Adipocyte (in vitro differentiated cells): ENCODE measurements around the gene ESPL1.
A peak's percentile ranks its signal among the peaks of the same experiment; 100 is the strongest.

ENCODE experiments used
- DNase-seq: peaks from one replicate; pipeline ENCODE4 v3.0.0-alpha.2; 2015; ENCODE audit warnings: low read depth
- H3K27me3 ChIP-seq: replicated peaks from 2 replicates; pipeline ENCODE4 v1.7.0; 2013; ENCODE audit warnings: mild to moderate bottlenecking, low read length, moderate library complexity; ENCODE audit not compliant: control insufficient read depth, insufficient read depth
- H3K36me3 ChIP-seq: 2 replicates; pipeline ENCODE4 v1.7.0; 2013; ENCODE audit warnings: low read length, mild to moderate bottlenecking, moderate library complexity; ENCODE audit not compliant: control insufficient read depth, insufficient read depth, severe bottlenecking
- H3K4me1 ChIP-seq: 2 replicates; pipeline ENCODE4 v1.7.0; 2013; ENCODE audit warnings: mild to moderate bottlenecking, low read length, moderate library complexity; ENCODE audit not compliant: control insufficient read depth, insufficient read depth
- H3K4me3 ChIP-seq: 2 replicates; pipeline ENCODE4 v1.7.0; 2013; ENCODE audit warnings: mild to moderate bottlenecking, low read length, moderate library complexity
- H3K9ac ChIP-seq: 2 replicates; pipeline ENCODE4 v1.7.0; 2013; ENCODE audit warnings: mild to moderate bottlenecking, low read length, moderate library complexity
- H3K9me3 ChIP-seq: 2 replicates; pipeline ENCODE4 v1.7.0; 2013; ENCODE audit warnings: mild to moderate bottlenecking, low read length, moderate library complexity; ENCODE audit not compliant: control insufficient read depth

The ESPL1 gene

GRCh38 chr12:53268630-53269562 is 797 bp downstream of the ESPL1 start:
- no peaks in the 10 kb centered on the region for H3K27me3 ChIP-seq
- H3K4me1 ChIP-seq, result peaks cover 7% of the 10 kb centered on the region
- no peaks in the 10 kb centered on the region for H3K36me3 ChIP-seq
- H3K9me3 ChIP-seq, result no peaks in the 10 kb centered on the region
- H3K9ac ChIP-seq, result peak overlapping the region; percentile 74
- H3K4me3 ChIP-seq, result peak overlapping the region; percentile 90
- DNase-seq, result peak; percentile 21

- DNase-seq, result no peak
- no peak overlapping the region for H3K4me3 ChIP-seq
- no peaks in the 10 kb centered on the region for H3K9me3 ChIP-seq
- no peak overlapping the region for H3K9ac ChIP-seq
- H3K36me3 ChIP-seq, result no peaks in the 10 kb centered on the region
- H3K4me1 ChIP-seq, result peaks cover 2% of the 10 kb centered on the region
- H3K27me3 ChIP-seq, result no peaks in the 10 kb centered on the region
Measured at GRCh38 chr12:53274445-53274844, 6.3 kb downstream of the ESPL1 start.

- H3K4me3 ChIP-seq, result no peak overlapping the region
- H3K27me3 ChIP-seq, result no peaks in the 10 kb centered on the region
- no peak overlapping the region for H3K9ac ChIP-seq
- no peaks in the 10 kb centered on the region for H3K36me3 ChIP-seq
- H3K9me3 ChIP-seq, result no peaks in the 10 kb centered on the region
- peaks cover 8% of the 10 kb centered on the region for H3K4me1 ChIP-seq
- DNase-seq, result no peak
Measured at GRCh38 chr12:53276511-53276910, 8.4 kb downstream of the ESPL1 start.

- H3K27me3 ChIP-seq, result no peaks in the 10 kb centered on the region
- no peak overlapping the region for H3K9ac ChIP-seq
- peaks cover 8% of the 10 kb centered on the region for H3K4me1 ChIP-seq
- H3K36me3 ChIP-seq, result no peaks in the 10 kb centered on the region
- no peak overlapping the region for H3K4me3 ChIP-seq
- H3K9me3 ChIP-seq, result no peaks in the 10 kb centered on the region
- DNase-seq, result no peak
Measured at GRCh38 chr12:53277981-53278380, 9.9 kb downstream of the ESPL1 start.

GRCh38 chr12:53279283-53279869 is 11.3 kb downstream of the ESPL1 start:
- Histone ChIP-seq H3K4me1 (peaks cover 8% of the 10 kb centered on the region), H3K36me3 (no peaks in the 10 kb centered on the region), H3K9me3 (no peaks in the 10 kb centered on the region), H3K4me3 (no peak overlapping the region), H3K9ac (no peak overlapping the region), H3K27me3 (no peaks in the 10 kb centered on the region)
- DNase-seq, result peak; percentile 34

GRCh38 chr12:53279888-53280498 is 11.9 kb downstream of the ESPL1 start:
- Histone ChIP-seq H3K36me3 (no peaks in the 10 kb centered on the region), H3K4me3 (no peak overlapping the region), H3K4me1 (peaks cover 8% of the 10 kb centered on the region), H3K9ac (no peak overlapping the region), H3K9me3 (no peaks in the 10 kb centered on the region), H3K27me3 (no peaks in the 10 kb centered on the region)
- DNase-seq, result no peak

GRCh38 chr12:53286448-53286847 is 18.3 kb downstream of the ESPL1 start:
- DNase-seq, result no peak
- no peaks in the 10 kb centered on the region for H3K27me3 ChIP-seq
- H3K4me3 ChIP-seq, result no peak overlapping the region
- no peaks in the 10 kb centered on the region for H3K9me3 ChIP-seq
- H3K9ac ChIP-seq, result no peak overlapping the region
- H3K4me1 ChIP-seq, result peaks cover 33% of the 10 kb centered on the region
- H3K36me3 ChIP-seq, result no peaks in the 10 kb centered on the region

- Histone ChIP-seq H3K27me3 (no peaks in the 10 kb centered on the region), H3K4me1 (peaks cover 33% of the 10 kb centered on the region), H3K36me3 (no peaks in the 10 kb centered on the region), H3K9ac (peak overlapping the region; percentile 19), H3K9me3 (no peaks in the 10 kb centered on the region), H3K4me3 (no peak overlapping the region)
- peak; percentile 77 for DNase-seq
Measured at GRCh38 chr12:53287741-53288216, 19.7 kb downstream of the ESPL1 start.

- Histone ChIP-seq H3K4me1 (peaks cover 33% of the 10 kb centered on the region), H3K27me3 (no peaks in the 10 kb centered on the region), H3K9me3 (no peaks in the 10 kb centered on the region), H3K36me3 (no peaks in the 10 kb centered on the region), H3K9ac (peak overlapping the region; percentile 19), H3K4me3 (no peak overlapping the region)
- no peak for DNase-seq
Measured at GRCh38 chr12:53288322-53288721, 20.2 kb downstream of the ESPL1 start.

GRCh38 chr12:53289891-53290290 is 21.8 kb downstream of the ESPL1 start:
- no peak for DNase-seq
- Histone ChIP-seq H3K9ac (peak overlapping the region; percentile 7), H3K27me3 (no peaks in the 10 kb centered on the region), H3K9me3 (no peaks in the 10 kb centered on the region), H3K4me3 (no peak overlapping the region), H3K36me3 (no peaks in the 10 kb centered on the region), H3K4me1 (peaks cover 37% of the 10 kb centered on the region)

- Histone ChIP-seq H3K4me1 (peaks cover 39% of the 10 kb centered on the region), H3K4me3 (no peak overlapping the region), H3K9ac (no peak overlapping the region), H3K9me3 (no peaks in the 10 kb centered on the region), H3K36me3 (no peaks in the 10 kb centered on the region), H3K27me3 (no peaks in the 10 kb centered on the region)
- DNase-seq, result peak; percentile 22
Measured at GRCh38 chr12:53290661-53291060, 22.6 kb downstream of the ESPL1 start.
